B cell (primary cell): Measurements from ENCODE around the gene EIF4G2.

Experiments used
- EZH2 ChIP-seq: IDR thresholded peaks from 2 replicates; pipeline ENCODE4 v1.6.1; 2012; ENCODE audit warnings: borderline replicate concordance, low read depth, mild to moderate bottlenecking, moderate library complexity, low read length; ENCODE audit not compliant: insufficient read depth, poor library complexity, severe bottlenecking
- TF ChIP-seq, protein P1 (sequence below): fragments of 200-600 bp; IDR thresholded peaks from one replicate; pipeline ENCODE4 v1.8.0; 2022; ENCODE audit warnings: antibody characterized with exemption, mild to moderate bottlenecking

- TF ChIP-seq, protein P1, sequence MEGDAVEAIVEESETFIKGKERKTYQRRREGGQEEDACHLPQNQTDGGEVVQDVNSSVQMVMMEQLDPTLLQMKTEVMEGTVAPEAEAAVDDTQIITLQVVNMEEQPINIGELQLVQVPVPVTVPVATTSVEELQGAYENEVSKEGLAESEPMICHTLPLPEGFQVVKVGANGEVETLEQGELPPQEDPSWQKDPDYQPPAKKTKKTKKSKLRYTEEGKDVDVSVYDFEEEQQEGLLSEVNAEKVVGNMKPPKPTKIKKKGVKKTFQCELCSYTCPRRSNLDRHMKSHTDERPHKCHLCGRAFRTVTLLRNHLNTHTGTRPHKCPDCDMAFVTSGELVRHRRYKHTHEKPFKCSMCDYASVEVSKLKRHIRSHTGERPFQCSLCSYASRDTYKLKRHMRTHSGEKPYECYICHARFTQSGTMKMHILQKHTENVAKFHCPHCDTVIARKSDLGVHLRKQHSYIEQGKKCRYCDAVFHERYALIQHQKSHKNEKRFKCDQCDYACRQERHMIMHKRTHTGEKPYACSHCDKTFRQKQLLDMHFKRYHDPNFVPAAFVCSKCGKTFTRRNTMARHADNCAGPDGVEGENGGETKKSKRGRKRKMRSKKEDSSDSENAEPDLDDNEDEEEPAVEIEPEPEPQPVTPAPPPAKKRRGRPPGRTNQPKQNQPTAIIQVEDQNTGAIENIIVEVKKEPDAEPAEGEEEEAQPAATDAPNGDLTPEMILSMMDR: no peak
- no peak for TF ChIP-seq EZH2
Measured at GRCh38 chr11:10856689-10857458, 48.1 kb upstream of the EIF4G2 start.
